HG03558 (cell line): ENCODE data around the gene SLC38A6.
"Not testable (repeated sequence)": the region's sequence is repeated elsewhere in the genome, so short reads cannot be mapped to it uniquely, and the experiment has no call there.

Experiments
- ATAC-seq: cut with Tn5 transposase; IDR thresholded peaks from one replicate; pipeline ENCODE4 v1.9.1; 2021; ENCODE audit warnings: moderate number of reproducible peaks; ENCODE audit not compliant: unreplicated experiment; ENCODE audit errors: extremely low read depth

Gene SLC38A6

GRCh38 chr14:61047021-61047420 lies 66.0 kb downstream of the SLC38A6 start:
- no peak for ATAC-seq

DNA sequence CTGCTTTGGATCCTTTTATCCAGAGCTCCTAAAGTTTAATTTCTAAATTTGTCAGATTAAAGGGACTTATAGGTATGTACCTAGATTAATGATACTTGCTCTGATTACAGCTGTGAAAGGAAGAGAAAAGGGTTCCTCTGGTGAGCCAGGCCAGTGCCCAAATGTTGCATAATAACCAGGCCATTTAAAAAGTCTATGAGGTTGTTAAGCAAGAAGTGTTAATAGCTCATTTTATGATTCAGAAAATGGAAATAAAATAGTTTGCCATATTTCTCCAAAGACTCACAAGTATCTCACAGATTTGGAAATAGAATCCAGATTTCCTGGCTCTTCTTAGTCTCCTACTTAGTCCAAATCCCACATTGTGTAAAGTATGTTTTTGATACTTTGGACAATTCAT lies 67.6 kb downstream of the SLC38A6 start:
- ATAC-seq = no peak

- ATAC-seq = no peak
Observed at GRCh38 chr14:61050417-61050816, 69.4 kb downstream of the SLC38A6 start.

DNA sequence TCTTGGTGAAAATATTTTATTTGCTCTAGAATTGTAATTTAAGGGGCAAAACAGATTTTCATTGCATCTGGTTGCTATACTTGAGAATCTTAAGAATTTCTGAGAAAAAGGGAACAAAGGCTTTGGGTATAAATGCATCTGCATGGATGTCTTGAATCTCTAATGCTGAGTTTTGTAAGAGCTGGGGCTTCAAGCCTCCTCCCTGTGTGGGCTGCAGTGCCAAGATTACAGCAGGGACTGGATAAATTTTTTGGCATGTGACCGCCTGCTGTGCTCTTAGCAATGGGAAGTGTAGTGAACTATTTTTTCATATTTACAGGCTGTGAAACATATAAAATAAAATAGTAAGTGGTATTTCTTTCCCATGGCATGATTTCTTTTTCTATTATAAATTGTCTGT lies 70.0 kb downstream of the SLC38A6 start:
- ATAC-seq = no peak

DNA sequence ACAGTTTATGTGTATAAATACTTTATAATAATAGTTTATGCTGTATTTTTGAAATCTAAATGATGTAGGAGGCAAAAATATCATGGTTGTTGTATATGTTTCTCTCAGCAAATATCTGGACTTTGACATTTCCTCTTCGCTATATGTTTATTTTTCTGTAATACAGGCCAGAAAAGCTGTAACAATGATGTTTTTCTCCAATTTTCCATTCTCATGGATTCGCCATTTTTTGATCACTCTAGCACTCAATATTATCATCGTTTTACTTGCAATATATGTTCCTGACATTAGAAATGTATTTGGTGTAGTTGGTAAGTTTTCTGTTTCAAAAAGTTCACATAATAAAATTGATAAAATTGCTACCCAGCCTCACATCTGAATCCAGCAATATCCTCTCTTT lies 70.6 kb downstream of the SLC38A6 start:
- no peak for ATAC-seq

DNA sequence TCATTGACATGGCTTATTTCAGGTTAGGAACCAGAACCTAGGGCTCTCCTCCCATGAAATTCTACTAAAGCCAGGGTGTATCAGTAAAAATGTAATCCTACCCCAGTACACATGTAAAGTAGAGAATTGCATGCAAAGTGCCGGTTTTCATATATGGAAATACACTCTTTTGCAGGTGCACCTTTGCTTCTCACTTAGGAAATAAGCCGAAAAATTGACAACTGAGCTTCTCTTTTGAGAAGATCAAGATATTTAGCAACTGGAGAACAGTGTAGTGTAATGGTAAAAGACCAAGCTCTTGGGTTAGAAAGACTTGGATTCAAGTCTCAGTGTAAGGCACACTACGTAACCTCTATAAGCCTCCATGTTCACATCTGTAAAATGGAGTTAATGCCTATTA lies 82.4 kb downstream of the SLC38A6 start:
- no peak for ATAC-seq

DNA sequence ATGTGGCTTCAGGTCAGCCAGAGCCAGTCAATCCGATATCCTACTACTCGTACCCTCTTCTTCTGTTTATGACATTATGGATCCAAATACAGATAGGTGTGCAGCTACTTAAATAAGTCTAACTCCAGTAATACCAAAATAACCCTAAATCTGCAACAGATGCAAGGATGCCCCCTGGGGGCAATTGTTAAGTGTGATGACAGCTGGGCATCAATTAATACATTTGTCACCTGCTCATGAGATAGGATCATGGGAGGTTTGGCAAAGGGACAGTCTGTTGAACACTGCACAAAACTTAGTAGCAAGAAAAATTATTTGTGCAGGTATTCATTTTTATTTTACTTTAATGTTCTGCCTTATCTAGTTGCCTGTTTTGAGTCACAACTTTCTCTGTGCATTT lies 83.2 kb downstream of the SLC38A6 start:
- no peak for ATAC-seq

GRCh38 chr14:61064856-61065255 lies 83.8 kb downstream of the SLC38A6 start:
- ATAC-seq = no peak

DNA sequence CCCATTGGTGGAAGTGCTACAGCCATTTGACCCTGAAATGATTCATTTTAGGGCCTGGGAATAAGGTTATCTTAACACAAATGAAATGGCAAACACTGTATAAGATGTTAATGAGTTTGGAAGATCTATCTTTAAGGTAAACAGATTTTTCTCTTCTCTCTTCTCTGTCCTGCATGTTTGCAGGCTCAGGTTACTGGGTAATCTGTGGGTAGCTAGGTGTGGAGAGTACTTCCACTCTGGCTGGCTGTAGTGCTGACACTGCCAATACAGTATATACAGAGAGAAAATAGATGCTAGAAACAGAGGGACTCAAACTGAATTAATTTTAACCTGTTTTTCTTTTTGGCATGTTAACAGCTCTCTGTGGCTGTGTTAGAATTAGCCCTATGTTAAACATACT lies 84.6 kb downstream of the SLC38A6 start:
- ATAC-seq = no peak

- not testable (repeated sequence) for ATAC-seq
Observed at GRCh38 chr14:61072442-61072841, 91.4 kb downstream of the SLC38A6 start.

DNA sequence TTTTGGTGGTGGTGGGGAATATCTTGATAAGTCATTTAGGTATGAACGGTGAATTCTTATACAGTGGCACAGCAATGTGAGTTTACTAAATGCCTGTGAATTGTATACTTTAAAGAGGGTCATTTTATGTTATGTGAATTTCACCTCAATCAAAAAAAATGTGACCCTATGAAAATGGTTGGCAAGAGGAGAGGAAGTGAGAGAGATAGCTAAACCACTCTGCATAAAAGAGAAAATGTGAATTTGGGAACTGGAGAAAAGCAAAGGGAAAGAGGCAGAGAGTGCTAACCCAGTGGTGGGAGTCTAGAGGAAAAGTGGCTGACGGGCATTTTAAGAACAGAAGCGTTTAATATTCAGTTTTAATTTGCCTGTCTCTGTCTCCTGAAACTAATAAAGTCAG lies 93.8 kb downstream of the SLC38A6 start:
- no peak for ATAC-seq

DNA sequence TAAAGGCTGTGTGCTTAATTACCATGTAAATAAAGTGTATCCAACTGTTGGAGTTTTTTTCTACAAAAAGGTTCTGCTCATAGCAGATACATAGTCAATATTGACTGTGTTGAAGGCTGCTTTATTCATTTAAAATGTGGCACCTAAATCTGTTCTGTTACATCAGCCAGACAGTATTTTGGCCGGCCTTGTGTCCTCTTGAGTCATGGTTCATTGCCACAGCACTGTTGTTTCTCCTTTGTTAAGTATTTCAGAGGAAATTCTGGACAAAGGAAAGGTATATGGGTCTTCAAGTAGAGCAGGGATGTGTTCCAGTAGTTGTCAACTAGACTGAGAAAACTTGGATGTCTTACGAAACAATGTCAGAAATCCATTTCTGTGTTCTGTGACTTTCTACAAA lies 95.5 kb downstream of the SLC38A6 start:
- ATAC-seq = no peak

DNA sequence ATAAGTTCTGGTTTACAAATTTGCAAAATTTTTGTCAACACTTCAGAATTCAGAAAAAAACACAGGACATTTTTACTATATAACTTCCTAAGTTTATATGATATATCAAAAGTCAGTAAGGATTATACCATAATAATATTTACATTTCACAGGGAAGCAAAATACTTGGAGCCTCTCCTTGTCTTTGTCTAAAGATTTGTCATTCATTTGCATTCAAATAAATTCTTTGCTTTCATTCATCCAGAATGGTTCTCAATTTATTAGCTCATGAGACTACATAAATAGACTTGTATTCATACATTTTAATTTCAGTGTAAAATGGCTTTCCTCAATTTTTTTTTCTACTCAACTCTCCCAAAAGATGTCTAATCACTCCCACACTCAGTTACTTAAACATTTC lies 96.4 kb downstream of the SLC38A6 start:
- no peak for ATAC-seq

DNA sequence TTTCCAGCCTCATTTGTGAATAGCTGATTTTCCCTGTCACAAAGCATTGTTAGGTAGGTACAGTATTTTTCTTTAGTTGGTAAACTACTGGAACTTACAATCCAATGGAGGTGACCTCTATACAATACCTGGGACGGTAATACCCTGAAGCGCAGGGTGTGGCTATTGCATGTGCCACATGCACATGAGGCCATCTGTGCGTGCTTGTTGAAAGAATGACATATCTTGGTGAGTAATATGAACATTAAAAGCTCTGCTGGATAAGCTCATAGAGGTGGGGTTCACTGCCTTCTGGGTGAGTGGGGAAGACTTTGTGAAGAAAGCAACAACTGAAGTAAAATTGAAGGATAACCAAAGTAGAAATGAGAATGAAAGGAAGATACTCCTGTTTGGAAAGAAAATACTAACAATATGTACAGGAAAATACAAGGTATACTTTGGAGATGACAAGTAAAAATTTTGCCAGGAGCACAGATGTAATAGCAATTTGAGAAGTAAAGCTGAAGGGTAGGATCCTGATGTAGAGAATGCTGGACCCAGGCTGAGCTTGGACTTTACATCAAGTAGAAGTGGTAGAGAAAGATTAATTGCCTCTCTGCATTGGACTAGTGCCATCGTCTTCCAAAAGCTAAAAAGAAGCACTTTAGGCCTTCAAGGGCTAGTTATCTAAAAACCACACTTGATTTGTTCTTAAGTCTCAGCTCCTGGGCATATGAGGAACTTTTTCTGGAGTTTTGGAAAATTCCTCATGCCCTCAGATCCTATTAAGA lies 97.1 kb downstream of the SLC38A6 start:
- no peak for ATAC-seq

DNA sequence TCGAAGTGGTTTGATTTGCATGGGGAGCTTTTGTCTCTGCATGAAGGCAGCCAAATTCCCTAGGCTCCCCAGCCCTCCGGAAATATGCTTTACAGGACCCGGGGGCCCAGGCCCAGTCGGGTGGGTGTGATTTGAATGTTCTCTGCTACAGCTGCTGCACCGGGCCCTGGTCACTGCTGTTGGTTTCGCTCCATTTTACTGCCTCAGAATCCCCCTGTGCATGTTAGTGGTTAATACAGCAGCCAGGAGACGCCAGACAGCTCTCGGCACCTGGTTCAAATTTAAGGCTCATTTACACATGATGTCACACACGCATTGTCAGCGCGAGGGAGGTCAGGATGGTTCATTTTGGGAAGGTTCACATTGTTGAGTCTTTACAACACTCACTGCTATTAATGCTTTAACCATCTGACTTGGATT lies 99.6 kb downstream of the SLC38A6 start:
- ATAC-seq = peak; percentile 78

DNA sequence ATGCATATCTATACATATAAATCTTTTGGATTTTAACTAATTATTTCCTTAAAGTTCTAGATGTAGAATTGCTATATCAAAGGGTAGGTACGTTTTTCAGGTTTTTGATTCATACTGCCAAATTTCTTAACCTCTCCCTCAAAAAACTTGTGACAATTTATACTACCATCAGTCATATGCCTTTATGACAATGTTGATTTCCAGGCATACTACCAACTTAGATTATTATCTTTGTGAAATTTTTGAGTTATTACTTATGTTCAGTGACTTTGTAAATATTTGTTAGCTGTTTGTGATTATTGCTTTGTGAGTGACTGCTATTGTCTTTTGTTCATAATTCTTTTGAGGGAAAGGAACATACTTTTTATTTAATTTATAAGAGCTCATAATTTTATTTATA lies 107.0 kb downstream of the SLC38A6 start:
- no peak for ATAC-seq

DNA sequence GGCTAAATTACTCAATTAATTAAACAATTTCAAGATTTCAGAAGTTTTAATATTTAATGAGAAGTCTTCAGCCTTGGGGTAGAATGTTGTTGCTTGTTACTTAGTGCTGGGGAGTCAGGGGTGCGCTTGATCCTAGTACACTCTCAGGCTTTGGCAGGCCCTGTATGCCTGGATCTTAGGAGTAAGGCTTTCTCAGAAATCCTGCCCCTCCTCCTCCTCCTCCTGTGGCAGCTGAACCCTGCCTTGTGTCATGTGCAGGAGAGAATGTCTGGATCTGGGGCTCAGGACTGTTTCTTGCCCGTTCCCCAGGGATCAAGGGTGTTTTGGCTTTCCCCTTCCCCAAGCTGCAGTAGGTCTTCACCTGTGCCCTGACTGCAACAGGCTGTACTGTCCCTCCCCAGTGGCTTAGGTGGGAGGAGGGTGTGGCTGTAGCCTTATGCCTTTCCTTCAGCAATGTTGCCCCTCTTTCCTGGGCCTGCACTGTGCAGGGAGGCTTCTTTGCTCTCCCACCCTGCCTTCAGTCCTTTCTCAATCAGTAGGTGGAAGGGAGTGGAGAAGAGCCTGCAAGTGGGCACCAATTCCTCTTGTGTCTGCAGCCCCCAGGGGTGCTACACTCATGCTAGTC lies 108.2 kb downstream of the SLC38A6 start:
- no peak for ATAC-seq

DNA sequence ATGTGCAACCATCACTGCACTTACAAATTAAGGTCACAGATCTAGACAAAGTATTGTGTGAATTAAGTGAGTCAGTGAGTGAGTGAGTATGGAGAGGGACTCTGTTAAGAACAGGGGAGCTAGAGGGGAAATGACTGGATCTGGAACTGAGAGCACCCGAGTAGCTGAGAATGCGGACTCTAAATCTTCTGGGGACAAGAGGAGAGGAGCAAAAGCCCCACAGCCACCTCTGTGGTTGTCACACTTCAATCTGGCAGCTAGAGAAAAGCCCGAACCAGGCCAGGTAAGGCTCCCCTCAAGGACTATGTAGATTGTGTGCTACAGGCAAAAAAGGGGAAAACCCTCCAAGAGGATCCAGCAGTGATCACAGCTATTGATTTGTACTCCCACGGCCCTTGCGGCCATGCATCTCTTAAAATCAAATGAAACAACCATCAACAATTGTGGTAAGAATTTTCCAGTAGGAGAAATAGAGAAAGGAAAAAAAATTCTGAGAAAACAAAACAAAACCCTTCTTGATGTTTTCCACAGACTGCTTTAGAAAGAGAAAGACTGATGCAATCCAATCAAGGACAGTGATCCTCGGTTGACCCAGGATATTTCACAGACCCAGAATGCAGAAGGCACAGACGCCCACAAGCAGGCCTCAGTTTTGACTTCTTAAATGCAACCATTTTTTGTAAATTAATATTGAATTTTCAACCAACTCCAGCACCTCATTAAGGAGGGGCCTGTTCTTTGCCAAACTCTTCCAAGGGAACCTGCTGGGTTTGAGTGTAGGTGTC lies 109.6 kb downstream of the SLC38A6 start:
- ATAC-seq = peak; percentile 46

DNA sequence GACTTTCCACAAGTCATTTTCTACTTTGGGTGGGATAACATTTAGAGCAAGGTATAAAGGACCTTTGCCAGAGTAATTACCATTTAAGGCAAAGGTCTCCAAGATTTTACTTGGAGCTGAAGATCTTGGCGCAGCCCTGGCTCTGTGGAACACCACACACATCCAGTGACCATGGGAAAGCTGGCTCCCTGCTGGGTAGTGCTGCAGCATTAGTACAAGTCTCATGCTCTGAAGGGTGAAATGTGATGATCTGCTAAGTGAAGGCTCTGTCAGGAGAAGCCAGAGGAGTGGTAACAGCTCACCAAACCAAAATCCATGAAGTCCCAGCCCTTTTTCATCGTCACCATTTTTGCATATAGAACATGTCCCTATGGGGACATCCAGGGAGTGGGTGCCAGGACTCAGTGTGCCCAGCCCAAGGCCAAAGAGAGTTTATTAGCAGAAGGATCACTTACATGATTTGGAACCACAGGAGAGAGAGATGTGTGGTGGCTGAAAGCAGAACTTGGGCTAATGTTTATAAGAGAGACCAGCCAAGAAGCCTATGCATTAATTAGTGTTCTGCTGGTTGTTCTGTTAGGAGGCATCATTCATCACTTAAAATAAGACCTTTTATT lies 110.7 kb downstream of the SLC38A6 start:
- ATAC-seq = no peak

DNA sequence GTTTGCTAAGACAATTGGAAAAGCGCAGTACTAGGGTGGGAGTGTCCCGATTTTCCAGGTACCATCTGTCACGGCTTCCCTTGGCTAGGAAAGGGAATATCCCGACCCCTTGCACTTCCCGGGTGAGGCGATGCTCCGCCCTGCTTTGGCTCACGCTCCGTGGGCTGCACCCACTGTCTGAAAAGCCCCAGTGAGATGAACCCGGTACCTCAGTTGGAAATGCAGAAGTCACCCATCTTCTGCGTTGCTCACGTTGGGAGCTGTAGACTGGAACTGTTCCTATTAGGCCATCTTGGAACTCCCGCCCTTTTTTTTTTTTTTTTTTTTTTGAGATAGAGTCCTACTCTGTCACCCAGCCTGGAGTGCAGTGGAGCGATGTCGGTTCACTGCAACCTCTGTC lies 117.1 kb downstream of the SLC38A6 start:
- ATAC-seq = not testable (repeated sequence)

DNA sequence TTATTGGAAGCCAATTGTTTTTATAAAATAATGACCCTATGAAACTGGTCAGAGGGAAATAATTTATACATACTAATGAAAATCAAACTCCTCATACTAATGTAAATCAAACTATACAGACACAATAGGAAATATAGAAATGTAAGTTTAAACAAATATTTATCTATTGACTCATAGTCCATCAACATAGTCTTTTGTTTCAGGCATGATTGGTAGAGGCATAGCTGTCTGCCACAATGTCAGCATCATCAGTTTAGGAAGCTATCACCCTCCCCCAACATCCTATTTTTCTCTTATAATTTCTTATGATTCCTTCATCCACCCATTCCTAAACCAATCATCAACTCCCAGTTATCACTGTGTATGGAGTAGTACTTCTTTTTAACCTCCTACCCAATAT lies 117.7 kb downstream of the SLC38A6 start:
- no peak for ATAC-seq
